Peyer's patch (tissue), 4 donors: Measurements from ENCODE around the gene CBLB. TPM values are rescaled to one million over a fixed set of nuclear protein-coding genes. Genes with fewer than 3 reads are reported as not detected.

ENCODE experiments used
- DNase-seq, 3 donors: peaks; one replicate each; pipeline ENCODE4 v3.0.0-alpha.2; 2017 to 2019
- H3K27ac ChIP-seq, 4 donors: fragments of 200-600 bp; sonication (generic); one replicate each; pipeline ENCODE4 v1.5.1; 2016 to 2019
- H3K27me3 ChIP-seq, 2 donors: fragments of 200-600 bp; sonication (generic); one replicate each; pipeline ENCODE4 v1.5.1; 2019
- H3K36me3 ChIP-seq, 3 donors: fragments of 200-600 bp; sonication (generic); one replicate each; pipeline ENCODE4 v1.5.1; 2016 to 2019
- H3K4me1 ChIP-seq, 4 donors: fragments of 200-600 bp; sonication (generic); one replicate each; pipeline ENCODE4 v1.5.1; 2016 to 2019
- H3K4me3 ChIP-seq, 4 donors: fragments of 200-600 bp; sonication (generic); 1 replicate in 3 of 4; 2 replicates in 1 of 4; pipeline ENCODE4 v1.5.1; 2016 to 2019; ENCODE audit warnings: mild to moderate bottlenecking in 1 of 4
- H3K9me3 ChIP-seq, 4 donors: fragments of 200-600 bp; sonication (generic); one replicate each; pipeline ENCODE4 v1.5.1; 2016 to 2019; ENCODE audit warnings: mild to moderate bottlenecking in 1 of 4
- CTCF ChIP-seq, 6 experiments: fragments of 450-650 bp in 4 of 6; fragments of 200-600 bp in 2 of 6; sonication (generic) in 1 of 6; IDR thresholded peaks; one replicate each; pipeline ENCODE4 v1.5.1; 2017 to 2019; ENCODE audit warnings: antibody characterized with exemption in 6 of 6, mild to moderate bottlenecking in 3 of 6, moderate library complexity in 1 of 6
- POLR2A ChIP-seq, 2 donors: fragments of 450-650 bp; IDR thresholded peaks; one replicate each; pipeline ENCODE4 v1.5.1; 2017; ENCODE audit warnings: antibody characterized with exemption in 2 of 2, mild to moderate bottlenecking in 2 of 2, moderate library complexity in 2 of 2
- total RNA-seq, 4 donors: library from RNA; depleted of rRNA; stranded (reverse); fragments of >200 nt; gene quantifications; one replicate each; pipeline ENCODE4 v1.1.0, GENCODE V29; 2016

CBLB gene
- total RNA-seq, 4 donors from 2014 or later = 58.6 to 112 (median 84.5) TPM

DNA sequence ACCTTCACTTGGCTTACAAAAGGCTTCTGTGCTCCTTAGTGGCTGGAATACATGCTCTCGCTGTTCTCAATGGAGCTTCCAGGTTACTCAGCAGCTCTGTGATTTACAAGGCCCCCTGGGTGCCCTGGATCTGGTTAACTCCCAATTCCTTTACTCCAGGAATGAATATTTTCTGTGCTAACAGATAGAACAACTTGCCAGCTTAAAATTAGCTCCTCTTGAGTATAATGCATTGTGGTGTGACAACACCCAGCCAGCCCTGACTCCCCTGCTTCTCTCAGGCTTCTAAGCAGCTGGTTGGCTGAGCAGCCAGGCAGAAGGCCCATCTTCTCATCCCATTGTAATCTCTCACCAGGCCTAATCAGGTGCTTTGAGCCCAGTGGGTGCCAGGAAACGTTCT lies 255.7 kb downstream of the CBLB start:
- no peak overlapping the region for H3K27ac ChIP-seq
- H3K4me3 ChIP-seq = no peak overlapping the region
- DNase-seq = no peak
- H3K27me3 ChIP-seq = no peaks in the 10 kb centered on the region
- no peaks in the 10 kb centered on the region for H3K4me1 ChIP-seq
- TF ChIP-seq POLR2A (IDR thresholded peaks at IDR 0.05) (no peak), CTCF (IDR thresholded peaks at IDR 0.05) (no peak)
- H3K36me3 ChIP-seq = no peaks in the 10 kb centered on the region
- no peaks in the 10 kb centered on the region for H3K9me3 ChIP-seq

- no peaks in the 10 kb centered on the region for H3K36me3 ChIP-seq
- no peaks in the 10 kb centered on the region for H3K4me1 ChIP-seq
- TF ChIP-seq CTCF (IDR thresholded peaks at IDR 0.05) (no peak), POLR2A (IDR thresholded peaks at IDR 0.05) (no peak)
- H3K27ac ChIP-seq = no peak overlapping the region
- H3K9me3 ChIP-seq = no peaks in the 10 kb centered on the region
- H3K4me3 ChIP-seq = no peak overlapping the region
- no peaks in the 10 kb centered on the region for H3K27me3 ChIP-seq
- DNase-seq = no peak
Measured at GRCh38 chr3:105611304-105612192, 257.3 kb downstream of the CBLB start.

- Histone ChIP-seq H3K4me1 (no peaks in the 10 kb centered on the region), H3K27ac (no peak overlapping the region), H3K4me3 (no peak overlapping the region), H3K36me3 (no peaks in the 10 kb centered on the region), H3K27me3 (no peaks in the 10 kb centered on the region), H3K9me3 (no peaks in the 10 kb centered on the region)
- DNase-seq = no peak
- no peak for TF ChIP-seq POLR2A (IDR thresholded peaks at IDR 0.05)
- no peak for TF ChIP-seq CTCF (IDR thresholded peaks at IDR 0.05)
Measured at GRCh38 chr3:105610473-105610872, 258.3 kb downstream of the CBLB start.

DNA sequence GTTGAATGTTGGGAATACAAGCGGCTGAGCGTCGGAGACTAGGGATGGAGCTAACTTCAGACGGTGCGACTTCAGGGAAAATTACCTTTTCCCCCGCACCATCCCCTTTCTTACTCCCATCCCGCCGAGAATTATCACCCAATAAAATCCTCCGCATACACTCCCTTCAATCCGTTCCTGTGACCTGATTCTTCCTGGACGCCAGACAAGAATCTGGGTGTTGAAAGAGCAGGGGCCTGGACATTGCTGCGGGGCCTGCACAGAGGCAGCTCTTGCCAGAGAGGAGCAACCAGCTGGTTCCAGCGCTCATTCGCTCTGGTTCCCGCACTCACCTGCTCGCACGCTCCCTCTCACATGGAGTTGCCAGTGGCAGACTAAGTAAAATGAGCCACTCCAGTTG lies 260.2 kb downstream of the CBLB start:
- Histone ChIP-seq H3K27me3 (no peaks in the 10 kb centered on the region), H3K36me3 (no peaks in the 10 kb centered on the region), H3K4me1 (no peaks in the 10 kb centered on the region), H3K9me3 (no peaks in the 10 kb centered on the region), H3K4me3 (no peak overlapping the region), H3K27ac (no peak overlapping the region)
- no peak for DNase-seq
- TF ChIP-seq CTCF (IDR thresholded peaks at IDR 0.05) = no peak
- no peak for TF ChIP-seq POLR2A (IDR thresholded peaks at IDR 0.05)

GRCh38 chr3:105606016-105606415 lies 262.8 kb downstream of the CBLB start:
- H3K4me3 ChIP-seq = no peak overlapping the region
- TF ChIP-seq POLR2A (IDR thresholded peaks at IDR 0.05) = no peak
- no peak for TF ChIP-seq CTCF (IDR thresholded peaks at IDR 0.05)
- no peaks in the 10 kb centered on the region for H3K36me3 ChIP-seq
- no peak overlapping the region for H3K27ac ChIP-seq
- no peaks in the 10 kb centered on the region for H3K27me3 ChIP-seq
- no peaks in the 10 kb centered on the region for H3K4me1 ChIP-seq
- H3K9me3 ChIP-seq = no peaks in the 10 kb centered on the region
- no peak for DNase-seq
